Esophagus (tissue), 2 donors: ENCODE data around the gene ITGA11. TPM values are rescaled to one million over a fixed set of nuclear protein-coding genes. Genes with fewer than 3 reads are reported as not detected.

Experiments used
- H3K27ac ChIP-seq, 2 donors: one replicate each; pipeline ENCODE4 v1.5.1; 2013; ENCODE audit warnings: low read depth in 2 of 2, mild to moderate bottlenecking in 2 of 2, inconsistent platforms in 1 of 2, low read length in 1 of 2, moderate library complexity in 1 of 2
- H3K27me3 ChIP-seq, 2 donors: one replicate each; pipeline ENCODE4 v1.6.1; 2013; ENCODE audit warnings: low read length in 2 of 2, control low read depth in 1 of 2, mild to moderate bottlenecking in 1 of 2; ENCODE audit not compliant: insufficient read depth in 2 of 2, control insufficient read depth in 1 of 2
- H3K36me3 ChIP-seq, 2 donors: one replicate each; pipeline ENCODE4 v1.6.1; 2013; ENCODE audit warnings: low read length in 1 of 2; ENCODE audit not compliant: control insufficient read depth in 2 of 2, insufficient read depth in 2 of 2
- H3K4me1 ChIP-seq, 2 donors: one replicate each; pipeline ENCODE4 v1.6.1; 2013; ENCODE audit warnings: low read length in 1 of 2; ENCODE audit not compliant: control insufficient read depth in 2 of 2, insufficient read depth in 2 of 2
- H3K4me3 ChIP-seq, 2 donors: one replicate each; pipeline ENCODE4 v1.5.1; 2013; ENCODE audit warnings: low read length in 2 of 2, mild to moderate bottlenecking in 2 of 2, low read depth in 1 of 2, moderate library complexity in 1 of 2
- H3K9me3 ChIP-seq, 2 donors: one replicate each; pipeline ENCODE4 v1.6.1; 2013; ENCODE audit warnings: mild to moderate bottlenecking in 2 of 2, low read depth in 1 of 2, low read length in 1 of 2, moderate library complexity in 1 of 2; ENCODE audit not compliant: control insufficient read depth in 2 of 2, insufficient read depth in 1 of 2
- WGBS, 2 donors: extraction: QIAGEN DNeasy Blood & Tissue Kit; methylation state at CpG; one replicate each; pipeline ENCODE4 v1.1.7; 2013; 5-methylcytosine and 5-hydroxymethylcytosine counted together
- polyA plus RNA-seq, 2 donors: library from polyadenylated mRNA; stranded (reverse); fragments of 200-250 nt; gene quantifications; one replicate each; pipeline ENCODE4 v1.2.3, GENCODE V29; 2013
- donor health status: healthy with polysubstance abuse.
- donor health status: Bipolar disorder and iron deficiency.

ITGA11 gene
- polyA plus RNA-seq, 2 donors = 0.14 to 0.45 TPM

DNA sequence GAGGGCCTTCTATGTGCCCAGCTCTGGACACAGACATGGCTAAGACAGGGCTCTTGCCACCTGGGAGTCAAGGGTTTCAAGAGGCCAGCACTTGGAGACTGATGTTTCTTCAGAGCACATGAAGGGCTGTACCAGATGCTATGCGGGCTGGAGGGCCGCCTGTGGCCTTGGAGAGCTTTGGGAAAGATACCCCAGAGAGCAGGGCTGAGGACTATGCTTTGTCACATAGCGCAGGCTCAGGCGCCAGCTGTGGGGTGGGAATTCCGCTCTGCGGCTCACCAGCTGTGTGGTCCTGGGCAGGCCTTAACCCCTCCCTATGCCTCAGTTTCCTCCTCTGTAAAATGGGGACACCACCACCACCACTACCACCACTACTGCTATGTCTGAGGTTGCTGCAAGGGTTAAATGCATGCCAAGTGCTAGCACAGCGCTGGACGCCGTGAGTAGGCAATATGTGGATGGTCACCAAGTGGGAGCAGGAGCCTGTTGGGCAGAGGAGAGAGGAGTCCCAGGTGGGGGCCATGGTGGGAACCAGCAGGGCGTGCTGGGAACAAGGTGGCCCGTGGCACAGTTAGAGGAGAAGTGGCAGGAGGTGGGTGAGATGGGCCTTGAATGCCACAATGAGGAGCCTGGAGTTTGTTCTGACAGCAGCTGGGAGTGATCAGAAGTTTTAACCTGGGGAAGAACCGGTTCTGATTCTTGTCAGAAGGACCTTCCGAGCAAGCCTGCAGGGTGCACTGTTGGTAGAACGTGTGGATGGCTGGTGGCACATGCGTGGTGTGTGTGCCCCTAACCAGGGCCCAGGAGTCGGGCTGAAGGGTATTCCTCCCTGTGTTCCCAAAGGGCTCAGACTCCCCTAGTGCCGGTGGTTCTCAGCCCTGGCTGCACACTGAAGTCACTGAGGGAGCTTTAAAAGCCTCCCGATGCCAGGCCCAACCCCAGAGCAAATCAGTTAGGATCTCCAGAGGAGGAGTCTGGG is 112.7 kb downstream of the ITGA11 start:
- WGBS, 2 donors = 89 to 91% methylated on average over 18 of the region's 18 CpGs
- no peaks in the 10 kb centered on the region for H3K27me3 ChIP-seq
- no peaks in the 10 kb centered on the region for H3K4me1 ChIP-seq
- no peak overlapping the region for H3K27ac ChIP-seq
- H3K9me3 ChIP-seq = no peaks in the 10 kb centered on the region
- H3K36me3 ChIP-seq = peaks cover 0 to 1% of the 10 kb centered on the region in 2 donors
- H3K4me3 ChIP-seq = no peak overlapping the region

DNA sequence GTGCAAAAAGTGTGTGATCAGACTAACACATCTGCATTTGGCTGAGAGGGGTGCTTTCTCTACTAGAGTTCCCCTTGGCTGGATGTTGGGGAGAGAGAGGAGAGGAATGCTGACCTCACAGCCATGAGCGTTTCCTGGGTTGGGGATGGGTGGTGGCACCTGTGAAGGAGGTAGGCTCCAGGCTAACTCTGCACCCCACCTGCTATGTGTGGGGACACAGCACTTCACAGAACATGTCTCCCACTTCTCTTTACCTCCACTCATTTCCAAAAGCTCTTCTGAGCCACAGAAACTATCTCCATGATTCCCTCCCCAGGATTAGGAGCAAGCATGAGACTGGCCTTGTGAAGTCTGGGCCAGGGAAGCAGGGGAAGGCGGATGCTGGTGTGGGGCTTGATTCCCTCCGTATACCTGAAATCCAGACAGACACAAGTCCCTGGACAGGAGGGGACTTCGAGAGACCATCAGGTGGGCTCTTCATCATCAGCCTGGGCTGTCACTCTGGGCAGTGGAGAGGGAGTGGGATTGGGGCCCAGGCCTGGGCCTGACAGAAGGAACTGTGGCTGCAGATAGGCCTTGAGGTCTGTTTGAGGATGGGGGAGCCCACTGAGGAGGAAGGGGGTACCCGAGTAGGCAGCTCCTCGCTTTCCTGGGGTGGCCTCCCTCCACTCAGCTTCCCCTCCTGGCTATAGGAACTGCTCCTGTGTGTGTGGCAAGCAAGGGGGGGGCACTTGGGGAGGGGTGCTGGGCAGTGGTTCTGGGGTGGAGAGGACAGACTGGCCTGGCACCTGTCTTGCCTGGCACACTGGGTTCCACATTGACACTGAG is 113.7 kb downstream of the ITGA11 start:
- Histone ChIP-seq H3K36me3 (peaks cover 0 to 1% of the 10 kb centered on the region in 2 donors), H3K27ac (no peak overlapping the region), H3K4me3 (no peak overlapping the region), H3K4me1 (no peaks in the 10 kb centered on the region), H3K27me3 (no peaks in the 10 kb centered on the region), H3K9me3 (no peaks in the 10 kb centered on the region)
- WGBS, 2 donors = 86 to 90% methylated on average over 6 of the region's 6 CpGs

DNA sequence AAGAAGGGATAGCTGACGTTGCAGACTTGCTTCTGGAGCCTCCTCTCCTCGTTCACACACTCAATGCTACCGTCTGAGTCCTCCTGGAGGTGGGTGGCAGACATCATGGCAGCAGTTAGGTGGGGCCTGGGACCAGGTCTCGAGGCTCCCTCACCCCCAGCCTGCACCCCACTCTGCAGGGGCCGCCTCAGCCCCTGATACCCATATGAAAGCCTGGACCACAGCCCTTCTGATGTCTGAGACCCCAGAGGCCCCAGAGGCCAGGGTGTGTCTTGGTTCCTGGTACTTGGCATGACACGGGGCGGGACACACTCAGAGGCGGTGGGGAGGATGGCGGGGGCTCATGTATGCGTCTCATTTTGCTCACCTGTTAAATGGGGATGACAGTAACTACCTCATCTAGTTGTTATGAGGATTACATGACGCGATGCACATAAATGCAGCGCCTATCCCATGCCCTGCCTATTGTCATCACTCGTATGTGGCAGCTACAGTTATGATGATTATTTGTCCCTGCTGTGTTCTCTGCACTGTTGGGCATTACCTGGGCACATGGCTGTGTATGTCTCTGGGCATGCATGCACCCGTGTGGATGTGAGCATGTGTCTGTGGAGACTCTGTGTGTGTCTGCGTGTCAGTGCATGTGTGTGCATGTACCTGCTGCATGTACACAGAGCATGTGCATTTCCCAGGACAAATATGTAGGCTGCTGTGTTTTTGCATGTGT is 114.5 kb downstream of the ITGA11 start:
- no peaks in the 10 kb centered on the region for H3K27me3 ChIP-seq
- no peak overlapping the region for H3K27ac ChIP-seq
- WGBS, 2 donors = 84 to 87% methylated on average over 16 of the region's 16 CpGs
- no peak overlapping the region for H3K4me3 ChIP-seq
- H3K36me3 ChIP-seq = peaks cover 0 to 1% of the 10 kb centered on the region in 2 donors
- H3K4me1 ChIP-seq = no peaks in the 10 kb centered on the region
- H3K9me3 ChIP-seq = no peaks in the 10 kb centered on the region

DNA sequence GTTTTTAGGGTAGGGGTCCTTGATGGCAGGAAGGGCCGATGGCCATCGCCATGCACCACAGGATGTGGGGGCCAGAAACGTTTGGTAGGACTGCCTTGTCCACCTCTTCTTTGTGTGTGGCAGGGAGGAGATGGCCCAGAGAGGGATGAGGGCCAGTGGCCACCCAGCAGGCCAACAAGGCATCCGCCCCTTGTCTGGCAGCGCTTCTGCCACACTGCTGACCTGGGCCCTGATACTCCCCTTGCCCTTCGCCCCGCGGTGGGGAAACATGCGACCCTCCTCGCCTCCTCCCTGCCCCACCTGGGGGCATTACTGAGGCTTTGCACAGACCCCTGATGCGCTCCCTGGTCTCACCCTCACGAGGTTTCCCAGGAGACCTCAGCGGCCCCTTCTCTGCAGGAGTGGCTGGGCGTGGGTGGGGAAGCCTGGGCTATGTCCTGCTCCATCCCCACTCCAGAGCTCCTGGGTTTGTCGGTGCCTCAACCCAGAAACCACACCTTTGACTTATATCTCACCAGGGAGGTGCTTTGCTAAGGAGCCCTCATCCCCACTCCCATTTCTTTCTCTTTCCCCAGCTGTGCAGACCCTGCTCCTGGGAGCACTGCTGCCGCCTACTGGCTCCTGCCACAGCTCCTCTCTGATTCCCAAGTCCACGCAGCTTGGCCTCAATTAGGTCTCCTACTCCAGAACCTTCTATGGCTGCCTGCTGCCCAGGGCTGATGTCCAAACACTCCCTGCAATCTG is 115.7 kb downstream of the ITGA11 start:
- Histone ChIP-seq H3K36me3 (peaks cover 0 to 1% of the 10 kb centered on the region in 2 donors), H3K27ac (no peak overlapping the region), H3K4me3 (no peak overlapping the region), H3K27me3 (no peaks in the 10 kb centered on the region), H3K9me3 (no peaks in the 10 kb centered on the region), H3K4me1 (no peaks in the 10 kb centered on the region)
- whole genome bisulfite sequencing, 2 donors = 80 to 81% methylated on average over 17 of the region's 17 CpGs

DNA sequence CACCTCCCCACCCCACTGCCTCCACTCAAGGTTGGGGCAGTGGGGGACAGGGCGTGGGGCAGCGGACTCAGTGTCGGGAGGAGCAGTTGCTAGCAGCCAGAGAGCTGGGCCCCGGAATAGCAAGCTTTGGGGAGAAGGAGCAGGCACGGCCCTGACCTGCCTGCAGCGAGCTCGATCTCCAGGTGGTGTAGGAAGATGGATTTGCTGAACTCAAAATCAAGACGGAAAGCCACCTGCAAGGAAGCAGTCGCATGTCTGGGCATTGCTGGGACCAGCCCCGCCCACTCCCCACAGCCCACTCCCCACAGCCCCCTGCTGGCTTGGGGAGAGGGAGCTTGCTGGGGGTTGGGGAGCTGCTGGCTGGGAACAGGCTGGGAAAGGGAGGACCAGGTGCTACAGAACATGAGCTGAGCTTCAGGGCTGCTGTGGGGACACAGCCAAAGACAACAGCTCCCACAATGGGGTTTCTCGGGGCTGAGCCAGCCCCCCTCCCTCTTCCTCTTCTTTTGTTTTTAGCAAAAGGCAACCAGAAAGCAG is 116.4 kb downstream of the ITGA11 start:
- 60 to 70% methylated on average over 11 of the region's 11 CpGs for WGBS, 2 donors
- no peaks in the 10 kb centered on the region for H3K9me3 ChIP-seq
- H3K36me3 ChIP-seq = peaks cover 0 to 1% of the 10 kb centered on the region in 2 donors
- H3K27ac ChIP-seq = no peak overlapping the region
- H3K4me3 ChIP-seq = no peak overlapping the region
- no peaks in the 10 kb centered on the region for H3K27me3 ChIP-seq
- H3K4me1 ChIP-seq = no peaks in the 10 kb centered on the region

DNA sequence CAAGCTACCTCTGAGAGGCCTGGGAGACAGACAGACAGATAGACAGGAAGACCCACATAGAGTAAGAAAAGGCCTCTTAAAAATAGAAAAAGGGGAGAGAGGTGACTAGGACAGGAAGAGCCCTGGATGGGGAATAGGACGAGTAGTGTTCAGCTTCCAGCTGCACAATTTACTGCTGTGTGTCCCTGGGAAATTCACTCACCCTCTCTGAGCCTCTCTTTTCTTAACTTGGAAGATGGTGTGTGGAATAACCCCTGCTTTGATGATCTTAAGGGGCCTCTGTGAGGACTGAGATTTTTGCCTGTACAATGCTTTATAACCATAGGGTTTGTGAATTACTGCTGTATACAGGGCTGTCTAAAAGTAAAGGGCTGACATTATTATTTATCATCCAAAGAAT is 116.9 kb downstream of the ITGA11 start:
- peaks cover 0 to 1% of the 10 kb centered on the region in 2 donors for H3K36me3 ChIP-seq
- WGBS, 2 donors = 77 to 100% methylated on average over 1 of the region's 1 CpG
- no peaks in the 10 kb centered on the region for H3K27me3 ChIP-seq
- H3K4me1 ChIP-seq = no peaks in the 10 kb centered on the region
- H3K4me3 ChIP-seq = no peak overlapping the region
- H3K27ac ChIP-seq = no peak overlapping the region
- H3K9me3 ChIP-seq = no peaks in the 10 kb centered on the region

DNA sequence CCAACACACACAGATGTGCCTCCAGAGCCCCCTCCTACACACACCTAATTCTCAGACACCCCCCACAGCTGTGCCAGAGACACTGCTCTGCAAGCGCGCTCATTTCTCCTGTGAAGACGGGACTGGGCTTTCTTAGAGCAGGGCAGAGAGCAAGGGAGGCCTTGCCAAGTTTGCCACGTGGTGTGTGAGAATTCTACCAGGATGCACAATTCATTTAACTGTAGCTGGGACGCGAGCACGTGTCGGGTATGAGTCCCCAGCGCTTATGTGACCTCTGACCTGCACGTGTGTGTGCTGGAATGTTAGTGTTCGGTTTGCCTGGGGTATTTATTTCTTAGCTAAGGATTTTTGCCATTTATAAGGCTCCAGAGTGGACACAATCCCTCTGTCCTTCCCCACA is 117.4 kb downstream of the ITGA11 start:
- Histone ChIP-seq H3K27me3 (no peaks in the 10 kb centered on the region), H3K27ac (no peak overlapping the region), H3K4me3 (no peak overlapping the region), H3K36me3 (peaks cover 0 to 1% of the 10 kb centered on the region in 2 donors), H3K4me1 (no peaks in the 10 kb centered on the region), H3K9me3 (no peaks in the 10 kb centered on the region)
- 77 to 88% methylated on average over 11 of the region's 11 CpGs for WGBS, 2 donors

DNA sequence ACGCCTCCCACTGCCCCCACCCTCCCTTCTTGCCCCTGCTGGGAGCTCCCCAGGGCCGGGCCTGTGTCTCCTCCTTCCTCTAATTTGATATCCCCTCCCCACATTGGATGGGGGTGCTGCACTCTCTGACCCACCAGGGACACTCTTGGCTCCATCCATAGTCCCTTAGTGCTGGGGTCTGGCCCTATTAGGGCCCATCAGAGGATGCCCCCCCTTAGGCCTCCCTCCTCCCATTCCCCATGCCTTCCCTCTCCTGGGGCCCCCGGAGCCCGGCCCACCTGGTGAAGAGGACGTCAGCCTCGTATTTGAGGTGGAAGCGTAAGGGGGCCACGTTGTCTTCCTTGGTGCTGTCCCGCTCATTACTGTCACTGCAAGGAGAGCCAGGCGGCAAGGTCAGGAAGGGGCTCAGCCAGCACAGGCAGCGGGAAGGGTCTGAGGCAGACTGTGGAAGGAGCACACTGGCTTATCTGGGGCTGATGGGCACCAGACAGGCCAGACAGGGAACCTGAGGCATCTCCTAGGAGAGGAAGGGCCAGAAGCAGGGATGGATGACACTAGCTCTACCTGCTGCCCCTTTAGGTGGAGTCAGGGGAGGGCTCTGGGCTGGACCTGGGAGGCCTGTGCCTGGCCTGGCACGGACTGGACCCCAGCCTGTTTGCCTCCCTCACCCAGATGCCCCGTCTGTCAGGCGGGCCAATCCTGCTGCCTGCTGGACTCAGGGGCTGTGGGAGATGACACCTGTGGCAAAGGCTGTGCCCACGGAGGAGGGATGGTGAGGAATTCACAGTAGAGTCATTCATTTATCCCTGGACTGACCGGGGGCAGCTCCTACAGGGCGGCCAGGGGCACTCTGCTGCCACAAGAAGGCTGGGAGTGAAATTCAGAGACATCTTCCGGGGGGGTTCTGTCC is 118.2 kb downstream of the ITGA11 start:
- H3K9me3 ChIP-seq = no peaks in the 10 kb centered on the region
- no peak overlapping the region for H3K4me3 ChIP-seq
- H3K27ac ChIP-seq = no peak overlapping the region
- peaks cover 0 to 1% of the 10 kb centered on the region in 2 donors for H3K36me3 ChIP-seq
- WGBS, 2 donors = 86 to 87% methylated on average over 18 of the region's 18 CpGs
- H3K4me1 ChIP-seq = no peaks in the 10 kb centered on the region
- H3K27me3 ChIP-seq = no peaks in the 10 kb centered on the region
